DLD1 (cell line): ENCODE results near the gene ANTXRL.
"Not testable (repeated sequence)": the region's sequence is repeated elsewhere in the genome, so short reads cannot be mapped to it uniquely, and the experiment has no call there.

Experiments
- in situ Hi-C: cut with HindIII; loops from 2 replicates; pipeline ENCODE4 v1.10.0; 2017; ENCODE audit warnings: low sequenced_read_pairs

The ANTXRL gene

GRCh38 chr10:46293228-46293627, 6.4 kb downstream of the ANTXRL start:
- in situ Hi-C loops, result no loop called here

GRCh38 chr10:46293832-46294640, 7.2 kb downstream of the ANTXRL start:
- in situ Hi-C loops, result no loop called here

- in situ Hi-C loops, result no loop called here
Observed at GRCh38 chr10:46294641-46295220, 7.9 kb downstream of the ANTXRL start.

DNA sequence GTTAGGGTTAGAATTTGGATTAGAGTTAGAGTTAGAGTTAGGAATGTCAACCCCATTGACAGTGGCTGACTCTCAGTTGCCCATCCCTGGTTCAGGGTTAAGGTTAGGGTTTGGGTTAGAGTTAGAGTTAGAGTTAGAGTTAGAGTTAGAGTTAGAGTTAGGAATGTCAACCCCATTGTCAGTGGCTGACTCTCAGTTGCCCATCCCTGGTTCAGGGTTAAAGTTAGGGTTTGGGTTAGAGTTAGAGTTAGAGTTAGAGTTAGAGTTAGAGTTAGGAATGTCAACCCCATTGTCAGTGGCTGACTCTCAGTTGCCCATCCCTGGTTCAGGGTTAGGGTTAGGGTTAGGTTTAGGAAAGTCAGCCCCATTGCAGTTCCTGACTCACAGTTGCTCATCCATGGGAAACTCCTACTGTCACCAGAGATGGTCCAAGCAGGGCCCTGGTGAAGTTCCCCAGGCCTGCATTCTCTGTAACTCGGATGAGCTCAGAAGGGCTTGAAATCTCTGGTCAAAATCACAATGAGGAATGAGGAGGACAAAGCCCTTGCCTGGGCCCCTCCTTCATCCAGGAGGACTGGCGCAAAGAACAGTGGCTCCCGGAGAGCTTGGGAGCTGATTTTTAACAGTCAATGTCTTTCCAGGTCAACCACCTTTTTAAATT, 8.7 kb downstream of the ANTXRL start:
- in situ Hi-C loops, result not testable (repeated sequence)

GRCh38 chr10:46296086-46296485, 9.3 kb downstream of the ANTXRL start:
- in situ Hi-C loops, result not testable (repeated sequence)

- in situ Hi-C loops, result no loop called here
Observed at GRCh38 chr10:46296641-46297141, 9.9 kb downstream of the ANTXRL start.

- in situ Hi-C loops, result no loop called here
Observed at GRCh38 chr10:46297406-46298204, 10.8 kb downstream of the ANTXRL start.

GRCh38 chr10:46298477-46299285, 11.9 kb downstream of the ANTXRL start:
- in situ Hi-C loops, result no loop called here

DNA sequence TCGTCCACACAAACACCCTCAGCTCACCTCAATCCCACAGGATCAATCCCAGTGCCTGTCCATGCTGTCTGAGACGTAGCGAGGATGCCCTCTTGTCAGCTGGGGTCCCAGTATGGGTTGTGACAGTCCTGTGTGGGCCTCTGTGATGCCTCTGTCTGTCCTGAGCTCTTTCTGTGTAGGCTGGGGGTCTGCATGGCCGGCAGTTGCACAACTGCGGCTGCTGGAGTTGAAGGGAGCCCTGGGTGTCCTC, 12.4 kb downstream of the ANTXRL start:
- in situ Hi-C loops, result no loop called here

GRCh38 chr10:46299536-46300369, 13.0 kb downstream of the ANTXRL start:
- in situ Hi-C loops, result no loop called here

DNA sequence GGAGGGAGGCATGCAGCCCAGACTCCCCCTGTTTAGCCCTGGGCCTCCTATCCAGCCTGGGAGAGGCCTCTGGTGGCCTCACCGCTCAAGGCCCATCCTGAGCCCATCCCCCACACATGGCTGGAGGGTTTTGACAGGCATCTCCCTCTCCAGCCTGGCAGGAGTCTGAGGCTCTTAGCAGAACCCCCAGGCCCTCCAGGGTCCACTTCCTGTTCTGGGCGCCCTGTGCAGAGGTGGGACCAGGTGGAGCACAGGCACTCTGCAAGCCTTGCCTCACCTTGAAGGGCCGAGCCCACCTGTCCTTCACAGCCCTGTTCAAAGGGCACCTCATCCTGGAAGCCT, 13.5 kb downstream of the ANTXRL start:
- in situ Hi-C loops, result not testable (repeated sequence)

DNA sequence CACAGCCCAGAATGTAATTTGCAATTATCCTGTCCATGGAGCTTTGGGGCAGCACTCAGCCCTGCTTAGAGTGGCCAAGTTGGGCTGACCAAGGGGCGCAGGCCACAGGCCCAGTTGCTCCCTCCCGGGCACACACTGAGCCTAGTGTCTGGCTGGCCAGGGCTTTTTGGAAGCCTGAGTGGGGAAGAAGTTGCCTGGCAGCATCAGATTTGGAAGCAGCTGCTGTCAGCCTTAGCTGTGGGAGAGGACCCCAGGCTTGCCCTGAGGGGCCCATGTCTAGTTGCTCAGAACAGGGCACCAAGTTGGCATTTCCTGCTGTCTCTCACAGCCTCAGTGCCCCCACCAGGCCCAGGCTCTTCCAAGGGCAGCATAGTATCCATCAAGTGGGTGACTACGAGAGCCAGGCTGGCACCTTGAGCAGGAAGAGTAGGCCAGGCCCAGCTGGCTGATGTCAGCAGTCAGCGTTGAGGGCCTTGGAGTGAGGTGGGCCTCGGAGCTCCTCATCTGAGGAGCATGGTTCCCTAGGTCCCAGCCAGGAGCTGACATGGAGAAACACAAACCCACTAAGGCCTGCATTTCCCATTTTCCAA, 14.4 kb downstream of the ANTXRL start:
- in situ Hi-C loops, result no loop called here

DNA sequence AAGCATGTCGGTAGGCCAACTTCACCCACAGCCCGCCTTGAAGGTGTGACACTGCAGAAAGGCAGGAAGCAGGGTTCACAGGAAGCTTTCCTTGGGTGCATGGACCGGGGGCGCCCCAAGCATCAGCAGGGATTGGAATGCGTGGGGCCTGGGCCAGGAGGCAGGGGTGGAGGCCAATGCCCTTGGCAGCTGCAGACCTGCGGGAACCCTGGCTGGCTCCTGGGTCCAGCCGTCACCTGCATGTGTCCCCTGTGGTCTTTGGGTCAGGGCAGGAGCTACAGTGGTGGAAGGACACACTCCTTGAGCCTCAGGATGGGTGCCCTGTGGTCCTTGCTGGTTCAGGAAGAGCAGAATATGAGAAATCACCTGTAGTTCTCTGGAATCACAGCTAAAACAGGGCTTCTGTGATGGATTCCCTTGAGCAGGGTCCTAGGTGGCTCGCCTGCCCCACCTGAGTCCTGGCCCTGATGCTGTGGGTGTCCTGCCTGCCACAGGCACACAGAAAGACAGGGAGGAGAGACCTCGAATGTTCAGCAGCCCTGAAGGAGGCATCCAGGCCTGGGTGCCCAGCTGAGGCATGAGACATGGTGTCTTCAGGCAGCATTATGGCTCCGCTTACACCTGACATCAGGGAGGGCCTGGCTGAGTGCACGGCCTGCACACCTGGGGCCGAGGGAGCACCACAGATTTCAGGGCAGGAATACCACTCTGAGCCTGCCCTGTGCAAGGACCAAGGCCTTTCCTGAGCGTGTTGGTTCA, 15.1 kb downstream of the ANTXRL start:
- in situ Hi-C loops, result no loop called here

DNA sequence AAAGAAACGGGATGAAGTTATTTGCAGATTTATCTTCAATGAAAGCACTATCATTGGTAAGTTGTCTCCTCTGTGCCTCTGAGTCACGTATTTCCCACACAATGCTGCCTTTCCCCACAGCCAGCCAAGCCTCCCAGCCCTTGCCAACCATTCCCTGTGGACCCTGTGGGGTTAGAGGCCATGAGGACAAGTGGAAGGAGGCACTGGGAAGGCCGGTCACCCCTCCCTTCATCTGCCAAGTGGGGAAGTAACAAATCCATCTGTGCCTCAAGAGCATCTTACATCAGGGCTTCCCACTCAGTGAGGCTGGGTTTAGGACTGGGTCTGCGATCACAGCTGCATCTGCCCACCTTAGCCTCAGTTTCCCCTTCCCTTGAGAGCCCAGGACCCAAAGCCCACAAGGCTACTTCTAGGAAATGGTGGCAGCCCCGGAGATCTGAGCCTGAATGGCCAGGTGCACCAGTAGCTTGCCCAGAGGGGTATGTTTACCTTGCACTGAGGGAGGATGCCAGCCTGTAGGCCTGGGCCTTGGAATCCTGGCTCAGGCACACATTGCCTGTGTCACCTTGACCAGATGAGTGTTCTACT, 16.1 kb downstream of the ANTXRL start:
- in situ Hi-C loops, result not testable (repeated sequence)

DNA sequence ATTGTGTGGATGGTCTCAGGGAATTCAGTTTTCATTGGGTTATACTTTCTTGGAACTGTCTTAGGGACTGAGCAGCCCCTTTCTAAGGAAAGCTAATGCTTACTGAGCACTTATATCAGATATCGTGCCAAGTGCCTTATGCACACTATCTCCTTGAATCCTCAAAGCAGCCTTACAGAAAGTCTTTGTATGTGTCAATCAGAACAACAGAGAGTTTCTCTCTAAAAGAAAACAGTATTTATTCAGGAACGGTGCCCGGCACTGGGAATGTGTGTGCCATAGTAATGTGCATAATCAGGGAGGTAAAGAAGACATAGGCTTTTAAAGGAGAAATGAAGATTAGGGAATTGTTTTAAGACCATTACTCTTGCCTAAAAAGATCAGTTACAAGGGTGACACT, 17.3 kb downstream of the ANTXRL start:
- in situ Hi-C loops, result no loop called here

DNA sequence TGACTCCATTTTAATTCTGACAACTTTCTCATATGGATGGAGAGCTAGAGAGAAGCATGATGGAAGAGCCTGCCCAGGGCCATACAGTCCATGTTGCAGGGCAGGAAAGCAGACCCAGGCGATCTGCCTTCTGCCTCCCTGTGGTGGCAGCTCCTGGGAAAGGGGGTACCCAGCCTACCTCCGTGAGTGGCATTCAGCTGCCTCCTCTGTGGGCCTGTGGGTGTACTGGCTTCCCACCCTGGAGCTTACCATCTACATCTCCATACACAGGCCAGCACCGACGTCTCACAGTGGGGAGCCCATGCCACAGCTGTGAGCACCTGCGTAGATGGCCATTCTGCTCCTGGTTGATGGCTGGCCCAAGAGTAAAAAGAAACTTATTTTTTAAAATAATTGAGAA, 17.9 kb downstream of the ANTXRL start:
- in situ Hi-C loops, result not testable (repeated sequence)

DNA sequence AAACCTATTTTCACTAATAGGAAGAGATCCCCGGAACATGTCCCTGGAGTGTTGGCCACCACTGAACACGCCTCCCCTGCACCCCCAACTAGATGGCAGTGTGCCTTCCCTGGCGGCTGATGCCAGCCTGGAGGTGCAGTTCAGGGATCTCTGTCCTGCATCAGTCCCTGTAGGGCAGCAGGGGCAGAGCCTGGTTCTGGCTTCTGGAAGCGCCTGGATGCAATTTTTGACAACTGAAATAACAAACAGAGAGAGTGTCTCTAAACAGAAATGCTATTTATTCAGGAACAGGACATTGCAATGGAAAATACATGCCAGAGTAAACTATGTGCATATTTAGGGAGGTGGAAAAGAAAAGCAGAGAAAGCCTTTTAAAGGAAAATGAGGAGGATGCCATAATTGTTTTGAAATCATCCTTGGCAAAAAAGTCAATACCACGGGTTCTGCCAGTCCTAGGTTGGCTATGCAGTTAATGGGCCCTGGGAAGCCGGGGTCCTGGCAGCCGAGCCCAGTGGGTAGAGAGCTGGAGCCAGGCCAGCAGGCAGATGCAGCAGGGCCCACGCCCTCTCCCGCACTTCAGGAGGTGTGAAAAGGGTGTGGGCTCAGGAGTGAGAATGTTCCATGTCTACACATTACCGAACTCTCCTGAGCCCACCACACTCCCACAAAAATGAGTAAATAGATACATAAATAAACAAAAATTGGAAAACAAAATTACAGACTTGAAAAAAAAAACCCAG, 18.5 kb downstream of the ANTXRL start:
- in situ Hi-C loops, result no loop called here

- in situ Hi-C loops, result no loop called here
Observed at GRCh38 chr10:46305986-46306385, 19.2 kb downstream of the ANTXRL start.
